PC-3 (cell line): ENCODE data around the gene LMCD1. TPM values are rescaled to one million over a fixed set of nuclear protein-coding genes. Genes with fewer than 3 reads are reported as not detected.

Source experiments
- ATAC-seq: fragments of 200-7000 bp; cut with Tn5 transposase; 2 replicates; pipeline ENCODE4 v1.9.1; 2020; ENCODE audit warnings: mild to moderate bottlenecking, moderate library complexity
- BruUV-seq: library from RNA; stranded (reverse); fragments of 400-500 nt; replicated peaks from 2 replicates; lab custom pipeline; 2021; lab: Mats Ljungman, UMichigan
- CTCF ChIA-PET: fragments of 300-600 bp; sonication (Branson Sonifier 250); formaldehyde crosslinking; loops from one replicate; lab custom pipeline; 2022; ENCODE audit warnings: antibody characterized with exemption; lab: Charles Lee
- POLR2A ChIA-PET: fragments of 300-600 bp; sonication (Branson Sonifier 250); formaldehyde crosslinking; loops from one replicate; lab custom pipeline; 2022; ENCODE audit warnings: antibody characterized with exemption; ENCODE audit not compliant: unreplicated experiment; lab: Charles Lee
- DNase-seq: peaks from one replicate; pipeline ENCODE4 v3.0.0-alpha.2; 2015
- H2AFZ ChIP-seq: fragments of 300-600 bp; sonication (generic); 2 replicates; pipeline ENCODE4 v1.6.0; 2016; ENCODE audit warnings: antibody characterized with exemption, low read length
- H3F3A ChIP-seq: fragments of 300-600 bp; sonication (generic); one replicate; pipeline ENCODE4 v1.6.0; 2017; ENCODE audit warnings: antibody characterized with exemption, low read length, control low read depth, mild to moderate bottlenecking; ENCODE audit not compliant: unreplicated experiment
- H3K27ac ChIP-seq: fragments of 300-600 bp; sonication (generic); 2 replicates; pipeline ENCODE4 v1.5.1; 2016; ENCODE audit warnings: mild to moderate bottlenecking, low read length
- H3K27me3 ChIP-seq: fragments of 300-600 bp; sonication (generic); 2 replicates; pipeline ENCODE4 v1.6.1; 2016; ENCODE audit warnings: low read length, mixed read lengths
- H3K36me3 ChIP-seq: fragments of 300-600 bp; sonication (generic); 2 replicates; pipeline ENCODE4 v1.6.1; 2016; ENCODE audit warnings: low read depth, mixed run types, low read length, mixed read lengths
- H3K4me1 ChIP-seq: fragments of 300-600 bp; sonication (generic); 2 replicates; pipeline ENCODE4 v1.5.1; 2016; ENCODE audit warnings: low read length; ENCODE audit not compliant: insufficient read depth
- H3K4me2 ChIP-seq: fragments of 300-600 bp; sonication (generic); 2 replicates; pipeline ENCODE4 v1.6.0; 2016; ENCODE audit warnings: low read length
- H3K4me3 ChIP-seq: fragments of 300-600 bp; sonication (generic); 2 replicates; pipeline ENCODE4 v1.5.1; 2016; ENCODE audit warnings: mild to moderate bottlenecking, low read length, mixed read lengths
- H3K79me2 ChIP-seq: fragments of 300-600 bp; sonication (generic); 2 replicates; pipeline ENCODE4 v1.6.1; 2017; ENCODE audit warnings: low read length, mixed read lengths
- H3K9ac ChIP-seq: fragments of 300-600 bp; sonication (generic); 2 replicates; pipeline ENCODE4 v1.6.0; 2016; ENCODE audit warnings: mild to moderate bottlenecking, low read length
- H3K9me2 ChIP-seq: fragments of 300-600 bp; sonication (generic); replicated peaks from 2 replicates; pipeline ENCODE4 v1.6.1; 2016; ENCODE audit warnings: mixed run types, low read length, mixed read lengths
- H3K9me3 ChIP-seq: fragments of 300-600 bp; sonication (generic); 2 replicates; pipeline ENCODE4 v1.6.1; 2016; ENCODE audit warnings: low read length, mixed read lengths
- H4K20me1 ChIP-seq: fragments of 300-600 bp; sonication (generic); 2 replicates; pipeline ENCODE4 v1.6.1; 2016; ENCODE audit warnings: low read length, mixed read lengths
- CTCF ChIP-seq: fragments of 300-600 bp; sonication (generic); conservative IDR thresholded peaks from 2 replicates; pipeline ENCODE4 v1.5.1; 2017; ENCODE audit warnings: antibody characterized with exemption, low read depth, mild to moderate bottlenecking, low read length
- EZH2 ChIP-seq: fragments of 300-600 bp; sonication (generic); IDR thresholded peaks from one replicate; pipeline ENCODE4 v1.6.1; 2017; ENCODE audit warnings: antibody characterized with exemption, mild to moderate bottlenecking, low read length; ENCODE audit not compliant: unreplicated experiment
- EZH2phosphoT487 ChIP-seq: fragments of 300-600 bp; sonication (generic); IDR thresholded peaks from 2 replicates; pipeline ENCODE4 v1.6.1; 2018; ENCODE audit warnings: mild to moderate bottlenecking, antibody characterized with exemption, low read length, borderline replicate concordance
- intact Hi-C: fragments of 100-400 bp; cut with micrococcal nuclease; formaldehyde crosslinking; loops from 2 replicates; pipeline ENCODE4 v1.9.0; 2023
- total RNA-seq: library from RNA; depleted of rRNA; stranded (reverse); fragments of >200 nt; gene quantifications from 2 replicates; pipeline ENCODE4 v1.2.3, GENCODE V29; 2014

Gene LMCD1
- total RNA-seq, 1 experiment from 2014 or later, result 9.1 TPM

DNA sequence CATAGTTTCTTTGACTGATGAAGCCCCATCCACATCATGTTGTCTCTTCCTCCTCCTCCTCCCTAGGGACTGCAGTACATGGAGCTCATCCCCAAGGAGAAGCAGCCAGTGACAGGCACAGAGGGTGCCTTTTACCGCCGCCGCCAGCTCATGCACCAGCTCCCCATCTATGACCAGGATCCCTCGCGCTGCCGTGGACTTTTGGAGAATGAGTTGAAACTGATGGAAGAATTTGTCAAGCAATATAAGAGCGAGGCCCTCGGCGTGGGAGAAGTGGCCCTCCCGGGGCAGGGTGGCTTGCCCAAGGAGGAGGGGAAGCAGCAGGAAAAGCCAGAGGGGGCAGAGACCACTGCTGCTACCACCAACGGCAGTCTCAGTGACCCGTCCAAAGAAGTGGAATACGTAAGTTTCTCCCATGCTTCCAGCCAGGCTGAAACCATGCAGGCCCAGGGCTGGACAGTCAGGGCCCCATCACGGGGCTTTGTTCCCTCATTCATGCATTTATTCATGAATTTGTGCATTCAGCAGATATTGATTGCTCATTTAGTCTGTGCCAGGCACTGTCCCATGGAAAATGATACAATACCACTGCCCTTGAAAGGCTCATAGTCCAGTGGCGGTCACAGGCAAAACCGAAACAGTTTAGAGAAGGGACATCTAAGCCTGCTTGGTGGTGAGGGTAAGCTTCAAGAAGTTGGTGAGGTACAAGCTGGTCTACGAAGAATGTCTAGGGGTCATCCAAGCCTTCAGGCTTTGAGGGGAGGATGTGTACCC, 47.1 kb downstream of the LMCD1 start:
- POLR2A ChIA-PET, result no interaction called here
- no TSS peak for BruUV-seq

GRCh38 chr3:8549354-8549753, 47.7 kb downstream of the LMCD1 start:
- Histone ChIP-seq H4K20me1 (no peaks in the 10 kb centered on the region), H3K79me2 (no peaks in the 10 kb centered on the region), H3F3A (no peaks in the 10 kb centered on the region), H3K4me2 (no peak overlapping the region), H3K27ac (no peak overlapping the region), H3K9ac (no peak overlapping the region), H2AFZ (no peak overlapping the region), H3K9me3 (no peaks in the 10 kb centered on the region), H3K36me3 (no peaks in the 10 kb centered on the region), H3K9me2 (no peaks in the 10 kb centered on the region), H3K4me3 (no peak overlapping the region), H3K27me3 (no peaks in the 10 kb centered on the region), H3K4me1 (no peaks in the 10 kb centered on the region)
- TF ChIP-seq CTCF (no peak), EZH2 (no peak), EZH2phosphoT487 (no peak)
- no TSS peak for BruUV-seq
- no peak for DNase-seq
- ChIA-PET POLR2A (no interaction called here), CTCF (no interaction called here)
- no peak for ATAC-seq
- intact Hi-C loops, result no loop called here

More for the DNA sequence above, 47.1 kb downstream of the LMCD1 start:
- Histone ChIP-seq H3K36me3 (no peaks in the 10 kb centered on the region), H4K20me1 (no peaks in the 10 kb centered on the region), H3K9me3 (no peaks in the 10 kb centered on the region), H3K4me3 (no peak overlapping the region), H3K4me1 (no peaks in the 10 kb centered on the region), H3K27ac (no peak overlapping the region), H2AFZ (no peak overlapping the region), H3F3A (no peaks in the 10 kb centered on the region), H3K9ac (no peak overlapping the region), H3K27me3 (no peaks in the 10 kb centered on the region), H3K79me2 (no peaks in the 10 kb centered on the region), H3K4me2 (no peak overlapping the region), H3K9me2 (no peaks in the 10 kb centered on the region)
- ATAC-seq (no peak), DNase-seq (no peak)
- TF ChIP-seq EZH2phosphoT487 (no peak), CTCF (no peak), EZH2 (no peak)
- intact Hi-C loops, result no loop called here
- CTCF ChIA-PET, result no interaction called here

- no peak overlapping the region for H3K4me3 ChIP-seq
- no peaks in the 10 kb centered on the region for H3K9me3 ChIP-seq
- ATAC-seq, result no peak
- H3K4me2 ChIP-seq, result no peak overlapping the region
- H3K36me3 ChIP-seq, result no peaks in the 10 kb centered on the region
- no peaks in the 10 kb centered on the region for H3K9me2 ChIP-seq
- no peak for TF ChIP-seq EZH2
- TF ChIP-seq CTCF, result no peak
- no peak for TF ChIP-seq EZH2phosphoT487
- no peaks in the 10 kb centered on the region for H3K79me2 ChIP-seq
- no peaks in the 10 kb centered on the region for H3F3A ChIP-seq
- no peaks in the 10 kb centered on the region for H3K4me1 ChIP-seq
- ChIA-PET CTCF (no interaction called here), POLR2A (no interaction called here)
- no peak for DNase-seq
- intact Hi-C loops, result no loop called here
- H4K20me1 ChIP-seq, result no peaks in the 10 kb centered on the region
- no peaks in the 10 kb centered on the region for H3K27me3 ChIP-seq
- no TSS peak for BruUV-seq
- H3K27ac ChIP-seq, result no peak overlapping the region
- no peak overlapping the region for H3K9ac ChIP-seq
- H2AFZ ChIP-seq, result no peak overlapping the region
Measured at GRCh38 chr3:8550611-8551010, 49.0 kb downstream of the LMCD1 start.
